KMS-11 (cell line): Measurements from ENCODE around the gene FAM25A.

Source experiments
- H2AFZ ChIP-seq: fragments of 200-600 bp; sonication (generic); 2 replicates; pipeline ENCODE4 v1.6.1; 2016; ENCODE audit warnings: antibody characterized with exemption, mixed run types, low read depth
- H3K27ac ChIP-seq: fragments of 200-600 bp; sonication (generic); 2 replicates; pipeline ENCODE4 v1.6.1; 2016; ENCODE audit warnings: mild to moderate bottlenecking, mixed run types
- H3K27me3 ChIP-seq: fragments of 200-600 bp; sonication (generic); 2 replicates; pipeline ENCODE4 v1.6.1; 2017; ENCODE audit warnings: mild to moderate bottlenecking, low read depth, mixed run types, moderate library complexity; ENCODE audit not compliant: insufficient read depth
- H3K36me3 ChIP-seq: fragments of 200-600 bp; sonication (generic); 2 replicates; pipeline ENCODE4 v1.6.1; 2017; ENCODE audit warnings: mild to moderate bottlenecking, mixed run types; ENCODE audit not compliant: insufficient read depth
- H3K4me1 ChIP-seq: fragments of 200-600 bp; sonication (generic); 2 replicates; pipeline ENCODE4 v1.6.1; 2016; ENCODE audit warnings: mild to moderate bottlenecking, low read depth, mixed run types; ENCODE audit not compliant: poor library complexity, severe bottlenecking
- H3K4me2 ChIP-seq: fragments of 200-600 bp; sonication (generic); 2 replicates; pipeline ENCODE4 v1.7.0; 2016; ENCODE audit warnings: mild to moderate bottlenecking, mixed run types
- H3K4me3 ChIP-seq: fragments of 200-600 bp; sonication (generic); IDR thresholded peaks from 2 replicates; pipeline ENCODE4 v1.6.1; 2017; ENCODE audit warnings: low read depth, low read length, mixed read lengths; ENCODE audit not compliant: insufficient read depth
- H3K79me2 ChIP-seq: fragments of 200-600 bp; sonication (generic); 2 replicates; pipeline ENCODE4 v1.6.1; 2016; ENCODE audit warnings: low read depth, mixed run types; ENCODE audit not compliant: insufficient read depth
- H3K9ac ChIP-seq: fragments of 200-600 bp; sonication (generic); 2 replicates; pipeline ENCODE4 v1.6.1; 2016; ENCODE audit warnings: mild to moderate bottlenecking, mixed run types
- H4K20me1 ChIP-seq: fragments of 200-600 bp; sonication (generic); 2 replicates; pipeline ENCODE4 v1.6.1; 2016; ENCODE audit warnings: mild to moderate bottlenecking, mixed run types; ENCODE audit not compliant: insufficient read depth
- CTCF ChIP-seq: fragments of 200-600 bp; sonication (generic); conservative IDR thresholded peaks from 2 replicates; pipeline ENCODE4 v1.6.1; 2017; ENCODE audit warnings: low read depth, mild to moderate bottlenecking, antibody characterized with exemption, low read length, moderate library complexity, mixed read lengths

The FAM25A gene

GRCh38 chr10:87066865-87067264 is 46.8 kb downstream of the FAM25A start:
- Histone ChIP-seq H3K27me3 (no peaks in the 10 kb centered on the region), H3K4me3 (no peak overlapping the region), H3K4me1 (no peaks in the 10 kb centered on the region), H3K4me2 (no peak overlapping the region), H2AFZ (no peak overlapping the region), H3K36me3 (peaks cover 4% of the 10 kb centered on the region), H4K20me1 (no peaks in the 10 kb centered on the region), H3K79me2 (no peaks in the 10 kb centered on the region; the same call in 1 of the 2 replicates), H3K9ac (no peak overlapping the region), H3K27ac (no peak overlapping the region)
- no peak for TF ChIP-seq CTCF

DNA sequence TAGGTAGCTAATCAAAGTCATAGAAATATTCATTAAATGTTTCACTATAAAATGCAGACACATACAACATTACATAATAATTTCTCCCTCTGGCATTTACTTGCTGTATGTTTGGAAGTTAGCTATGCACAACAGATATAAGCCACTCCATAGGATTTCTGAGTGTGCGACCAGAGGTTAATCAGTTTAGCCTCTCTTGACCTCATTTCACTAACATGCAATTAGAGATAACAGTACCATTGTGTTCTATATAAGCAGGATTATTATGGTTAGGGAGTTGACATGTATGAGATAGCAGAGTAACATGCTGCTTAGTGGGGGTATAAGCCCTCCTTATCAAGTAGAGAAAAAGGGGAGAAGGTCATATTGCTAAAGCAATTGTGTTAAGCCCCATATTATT is 48.2 kb downstream of the FAM25A start:
- peaks cover 4% of the 10 kb centered on the region; the same call in 1 of the 2 replicates for H3K36me3 ChIP-seq
- no peak for TF ChIP-seq CTCF

GRCh38 chr10:87072449-87072848 is 52.4 kb downstream of the FAM25A start:
- H3K4me2 ChIP-seq = no peak overlapping the region
- no peak overlapping the region for H3K9ac ChIP-seq
- peaks cover 1% of the 10 kb centered on the region for H3K79me2 ChIP-seq
- no peaks in the 10 kb centered on the region for H4K20me1 ChIP-seq
- H3K27me3 ChIP-seq = no peaks in the 10 kb centered on the region
- no peak for TF ChIP-seq CTCF
- no peak overlapping the region for H3K4me3 ChIP-seq
- no peaks in the 10 kb centered on the region for H3K36me3 ChIP-seq
- H3K27ac ChIP-seq = no peak overlapping the region
- no peaks in the 10 kb centered on the region for H3K4me1 ChIP-seq
- no peak overlapping the region for H2AFZ ChIP-seq

More for the DNA sequence above, 48.2 kb downstream of the FAM25A start:
- Histone ChIP-seq H3K27ac (no peak overlapping the region), H3K4me2 (no peak overlapping the region), H3K4me1 (no peaks in the 10 kb centered on the region), H3K27me3 (no peaks in the 10 kb centered on the region), H3K9ac (no peak overlapping the region), H2AFZ (no peak overlapping the region), H3K79me2 (no peaks in the 10 kb centered on the region; the same call in 1 of the 2 replicates), H4K20me1 (no peaks in the 10 kb centered on the region), H3K4me3 (no peak overlapping the region)
